HG03457 (cell line): ENCODE data around the gene DDX54.

Source experiments
- ATAC-seq: cut with Tn5 transposase; IDR thresholded peaks from one replicate; pipeline ENCODE4 v1.9.1; 2021; ENCODE audit warnings: moderate number of reproducible peaks; ENCODE audit not compliant: unreplicated experiment

The DDX54 gene

GRCh38 chr12:113165521-113166450, 19.5 kb downstream of the DDX54 start:
- no peak for ATAC-seq

GRCh38 chr12:113164014-113164413, 21.3 kb downstream of the DDX54 start:
- no peak for ATAC-seq

- ATAC-seq, result no peak
Observed at GRCh38 chr12:113163030-113163360, 22.3 kb downstream of the DDX54 start.

GRCh38 chr12:113162102-113163029, 22.9 kb downstream of the DDX54 start:
- ATAC-seq, result no peak

- no peak for ATAC-seq
Observed at GRCh38 chr12:113161415-113162016, 23.8 kb downstream of the DDX54 start.

- ATAC-seq, result no peak
Observed at GRCh38 chr12:113159937-113160336, 25.3 kb downstream of the DDX54 start.

GRCh38 chr12:113158439-113159203, 26.7 kb downstream of the DDX54 start:
- ATAC-seq, result no peak

GRCh38 chr12:113157218-113157859, 27.9 kb downstream of the DDX54 start:
- no peak for ATAC-seq

- no peak for ATAC-seq
Observed at GRCh38 chr12:113155646-113156045, 29.6 kb downstream of the DDX54 start.

- ATAC-seq, result no peak
Observed at GRCh38 chr12:113155060-113155459, 30.2 kb downstream of the DDX54 start.

- no peak for ATAC-seq
Observed at GRCh38 chr12:113154351-113154973, 30.8 kb downstream of the DDX54 start.

- no peak for ATAC-seq
Observed at GRCh38 chr12:113152835-113153814, 32.2 kb downstream of the DDX54 start.

- no peak for ATAC-seq
Observed at GRCh38 chr12:113152196-113152834, 33.0 kb downstream of the DDX54 start.

- ATAC-seq, result no peak
Observed at GRCh38 chr12:113151655-113152054, 33.6 kb downstream of the DDX54 start.

- no peak for ATAC-seq
Observed at GRCh38 chr12:113149361-113150150, 35.7 kb downstream of the DDX54 start, which contains the start of gene CFAP73. Gene CFAP73, plus strand, starts transcription at chr12:113149724. Its CDS starts 134 bp downstream, at chr12:113149858.

- ATAC-seq, result no peak
Observed at GRCh38 chr12:113146999-113147398, 38.3 kb downstream of the DDX54 start.
